LNCaP clone FGC (cell line): Measurements from ENCODE around the gene DCHS2.

Source experiments
- DNase-seq: peaks from one replicate; pipeline ENCODE4 v3.0.0-alpha.2; 2011; ENCODE audit warnings: low read depth
- H3K4me3 ChIP-seq: 2 replicates; pipeline ENCODE4 v1.5.1; 2011; ENCODE audit warnings: mild to moderate bottlenecking, low read depth, low read length, control low read depth
- TF ChIP-seq, protein P1 (sequence below): IDR thresholded peaks from 2 replicates; pipeline ENCODE4 v1.5.1; 2012; ENCODE audit warnings: mild to moderate bottlenecking; ENCODE audit not compliant: control insufficient read depth, insufficient read depth; ENCODE audit errors: extremely low read depth

Gene DCHS2

DNA sequence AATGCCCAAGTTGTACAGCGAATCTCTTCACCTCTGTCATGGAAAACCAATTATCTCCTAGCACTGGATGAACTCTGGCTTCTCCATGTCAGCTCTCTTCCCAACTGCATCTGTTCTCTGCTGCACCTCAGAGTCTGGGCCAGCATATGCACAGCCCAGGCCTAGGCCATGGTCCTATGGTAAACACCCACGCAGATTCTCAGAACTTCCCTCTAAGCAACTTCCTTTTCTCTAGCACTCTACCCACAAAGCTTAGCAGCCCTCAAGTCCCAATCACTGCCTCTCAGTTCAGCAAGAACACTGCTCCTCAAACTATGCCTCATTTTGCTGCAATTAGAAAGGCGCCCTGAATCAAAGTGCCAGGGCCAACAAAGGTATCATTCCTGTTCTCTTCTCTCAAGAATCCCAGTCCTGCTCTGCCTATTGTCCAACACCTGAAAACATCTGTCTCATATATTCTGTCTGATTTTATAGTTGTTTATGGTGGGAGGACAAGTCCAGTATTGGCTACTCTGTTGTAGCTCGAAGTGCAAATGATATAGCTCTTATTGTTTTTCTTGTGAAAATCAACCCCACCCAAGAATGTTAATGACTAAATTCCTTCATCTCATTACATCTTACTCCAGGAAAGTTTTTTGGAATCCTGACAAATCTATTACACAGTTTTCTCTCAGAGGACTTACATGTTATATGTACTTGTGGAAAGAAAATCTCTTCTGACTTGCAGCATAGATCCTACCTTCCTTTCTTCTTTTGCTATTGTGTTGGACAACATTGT lies 85.4 kb downstream of the DCHS2 start:
- TF ChIP-seq, protein P1, sequence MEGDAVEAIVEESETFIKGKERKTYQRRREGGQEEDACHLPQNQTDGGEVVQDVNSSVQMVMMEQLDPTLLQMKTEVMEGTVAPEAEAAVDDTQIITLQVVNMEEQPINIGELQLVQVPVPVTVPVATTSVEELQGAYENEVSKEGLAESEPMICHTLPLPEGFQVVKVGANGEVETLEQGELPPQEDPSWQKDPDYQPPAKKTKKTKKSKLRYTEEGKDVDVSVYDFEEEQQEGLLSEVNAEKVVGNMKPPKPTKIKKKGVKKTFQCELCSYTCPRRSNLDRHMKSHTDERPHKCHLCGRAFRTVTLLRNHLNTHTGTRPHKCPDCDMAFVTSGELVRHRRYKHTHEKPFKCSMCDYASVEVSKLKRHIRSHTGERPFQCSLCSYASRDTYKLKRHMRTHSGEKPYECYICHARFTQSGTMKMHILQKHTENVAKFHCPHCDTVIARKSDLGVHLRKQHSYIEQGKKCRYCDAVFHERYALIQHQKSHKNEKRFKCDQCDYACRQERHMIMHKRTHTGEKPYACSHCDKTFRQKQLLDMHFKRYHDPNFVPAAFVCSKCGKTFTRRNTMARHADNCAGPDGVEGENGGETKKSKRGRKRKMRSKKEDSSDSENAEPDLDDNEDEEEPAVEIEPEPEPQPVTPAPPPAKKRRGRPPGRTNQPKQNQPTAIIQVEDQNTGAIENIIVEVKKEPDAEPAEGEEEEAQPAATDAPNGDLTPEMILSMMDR: no peak
- H3K4me3 ChIP-seq: no peak overlapping the region
- DNase-seq: no peak

DNA sequence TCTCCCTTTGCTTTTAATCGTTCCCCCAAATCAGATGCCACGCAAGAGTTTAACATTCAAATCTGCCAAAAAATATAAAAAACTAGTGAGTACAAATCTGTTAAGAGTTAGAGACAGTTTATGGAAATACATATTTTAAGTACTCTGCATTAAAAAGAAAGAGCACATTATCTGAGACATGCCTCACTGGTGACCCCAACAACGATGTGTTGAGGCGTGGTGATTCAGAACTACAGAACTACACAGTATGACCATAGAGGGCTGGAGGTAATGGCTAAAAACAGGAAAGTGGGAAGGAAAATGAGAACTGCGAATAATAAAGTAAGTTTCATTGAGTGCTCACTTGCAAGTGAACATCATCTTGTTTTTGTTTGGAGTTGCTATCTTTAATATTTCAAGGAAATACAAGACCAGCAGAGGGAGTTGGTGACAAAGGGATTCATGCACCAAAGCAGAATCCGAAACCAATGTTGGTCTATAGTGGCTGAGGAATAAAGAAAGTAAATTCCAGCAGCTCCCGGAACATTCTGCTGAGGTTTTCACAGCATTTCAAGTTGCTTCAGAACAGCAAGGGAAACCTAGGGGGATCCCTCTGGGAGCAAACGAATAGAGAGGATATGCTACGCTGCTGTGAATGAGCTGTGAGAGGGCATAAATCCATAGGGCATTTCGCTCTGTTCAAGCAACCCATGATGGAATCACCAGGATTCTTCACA lies 92.2 kb downstream of the DCHS2 start:
- peak overlapping the region; percentile 35 for H3K4me3 ChIP-seq
- DNase-seq: no peak

GRCh38 chr4:154390324-154390723 lies 101.3 kb downstream of the DCHS2 start:
- DNase-seq: no peak
- TF ChIP-seq, protein P1: no peak

More for the DNA sequence above, 92.2 kb downstream of the DCHS2 start:
- TF ChIP-seq, protein P1: peak; percentile 64

GRCh38 chr4:154389148-154389547 lies 102.5 kb downstream of the DCHS2 start:
- H3K4me3 ChIP-seq: no peak overlapping the region
- TF ChIP-seq, protein P1: no peak
- no peak for DNase-seq

More at GRCh38 chr4:154390324-154390723, 101.3 kb downstream of the DCHS2 start:
- no peak overlapping the region for H3K4me3 ChIP-seq

- H3K4me3 ChIP-seq: no peak overlapping the region
- TF ChIP-seq, protein P1: no peak
- no peak for DNase-seq
These were observed 107.6 kb downstream of the DCHS2 start for GRCh38 chr4:154384012-154384411.

GRCh38 chr4:154376486-154376885 lies 115.1 kb downstream of the DCHS2 start:
- no peak for DNase-seq
- TF ChIP-seq, protein P1: no peak
- no peak overlapping the region for H3K4me3 ChIP-seq

DNA sequence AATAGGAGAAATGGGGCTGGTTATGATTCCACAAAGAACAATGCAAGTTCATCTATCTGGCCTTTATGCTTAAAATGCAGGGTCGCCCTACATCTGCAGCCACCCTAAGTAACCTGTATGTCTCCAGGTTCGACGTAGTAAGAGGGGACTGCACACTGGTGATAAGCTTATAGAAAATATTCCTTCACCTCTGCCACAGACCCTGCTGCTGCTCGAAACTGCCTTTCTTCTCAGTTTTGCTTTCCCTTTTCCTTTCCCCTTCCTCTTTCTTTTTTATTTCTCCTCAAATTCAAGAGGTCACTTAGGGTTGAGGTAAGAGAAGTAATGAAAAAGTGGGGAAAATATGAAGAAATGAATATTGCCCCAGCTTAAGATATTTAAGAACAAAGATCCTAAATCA lies 123.5 kb downstream of the DCHS2 start:
- TF ChIP-seq, protein P1: no peak
- H3K4me3 ChIP-seq: no peak overlapping the region
- DNase-seq: no peak
